Prostate gland (tissue), 2 donors: Measurements from ENCODE around the gene PLA2G2F.

Experiments used
- CTCF ChIP-seq, 4 experiments: fragments of 200-600 bp in 2 of 4; fragments of 450-650 bp in 2 of 4; sonication (generic) in 2 of 4; IDR thresholded peaks; 1 replicate in 3 of 4; 2 replicates in 1 of 4; pipeline ENCODE4 v1.5.1; 2016 to 2019; ENCODE audit warnings: antibody characterized with exemption in 4 of 4, mild to moderate bottlenecking in 2 of 4, moderate library complexity in 2 of 4
- POLR2A ChIP-seq: fragments of 450-650 bp; IDR thresholded peaks from one replicate; pipeline ENCODE4 v1.6.1; 2016; ENCODE audit warnings: antibody characterized with exemption, mild to moderate bottlenecking
- POLR2AphosphoS5 ChIP-seq: sonication (generic); formaldehyde crosslinking; IDR thresholded peaks from one replicate; pipeline ENCODE4 v1.6.1; 2017; ENCODE audit warnings: antibody characterized with exemption

- TF ChIP-seq CTCF (IDR thresholded peaks at IDR 0.05) (no peak), POLR2A (no peak), POLR2AphosphoS5 (no peak)
Observed at GRCh38 chr1:20126041-20126805, 12.9 kb upstream of the PLA2G2F start.
